ENCODE data around the gene DMWD.

DNA sequence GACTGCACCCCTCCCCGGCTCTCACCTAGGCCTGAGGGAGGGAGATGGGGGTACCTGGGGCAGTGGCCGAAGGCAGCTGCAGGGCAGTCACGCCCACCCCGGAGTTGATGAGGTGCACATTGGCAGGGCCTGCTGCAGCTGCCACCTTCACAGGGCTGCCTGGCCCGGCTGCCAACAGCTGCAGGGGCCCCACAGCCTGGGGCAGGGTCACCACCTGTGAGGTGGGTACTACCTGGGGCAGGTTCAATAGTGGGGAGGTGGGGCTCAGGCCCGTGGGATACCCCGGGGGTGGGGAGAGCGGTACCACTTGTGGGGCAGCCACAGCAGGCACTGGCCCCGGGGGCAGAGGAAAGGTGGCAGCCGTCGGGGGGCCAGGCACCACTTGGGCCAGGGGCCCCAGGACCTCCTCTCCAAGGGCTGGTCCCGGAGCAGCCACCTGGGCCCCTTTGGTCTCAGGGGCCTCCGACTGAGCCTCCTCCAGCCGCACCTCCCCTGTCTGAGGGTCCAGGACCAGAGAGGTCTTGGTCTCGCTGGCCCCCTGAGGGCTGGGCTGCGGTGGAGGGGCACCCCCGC is 26.3 kb downstream of the DMWD start:
- TF ChIP-seq POLR2A (IDR thresholded peaks at IDR 0.05; ENCODE audit: low read depth, low read length) (no peak), POLR2AphosphoS5 (IDR thresholded peaks at IDR 0.05; ENCODE audit: low read depth, low read length) (no peak)

Measured in GM12892 (cell line).